Endothelial cell (in vitro differentiated cells): Measurements from ENCODE around the gene ERC1. TPM values are rescaled to one million over a fixed set of nuclear protein-coding genes. Genes with fewer than 3 reads are reported as not detected.

ENCODE experiments used
- DNase-seq: peaks from one replicate; pipeline ENCODE4 v3.0.0; 2021; ENCODE audit warnings: low spot score
- H3K27ac Mint-ChIP-seq: one replicate; pipeline ENCODE4 v1.8.0; 2021; ENCODE audit warnings: mixed read lengths, inconsistent platforms; ENCODE audit not compliant: unreplicated experiment
- H3K27me3 Mint-ChIP-seq: one replicate; pipeline ENCODE4 v1.8.0; 2021; ENCODE audit warnings: mild to moderate bottlenecking, moderate library complexity, mixed read lengths, inconsistent platforms; ENCODE audit not compliant: unreplicated experiment
- H3K36me3 Mint-ChIP-seq: one replicate; pipeline ENCODE4 v1.8.0; 2021; ENCODE audit warnings: mild to moderate bottlenecking, low read depth, mixed read lengths, inconsistent platforms; ENCODE audit not compliant: unreplicated experiment
- H3K4me1 Mint-ChIP-seq: one replicate; pipeline ENCODE4 v1.8.0; 2021; ENCODE audit warnings: mild to moderate bottlenecking, mixed read lengths, inconsistent platforms; ENCODE audit not compliant: unreplicated experiment
- H3K4me3 Mint-ChIP-seq: one replicate; pipeline ENCODE4 v1.8.0; 2021; ENCODE audit warnings: mild to moderate bottlenecking, mixed read lengths, inconsistent platforms; ENCODE audit not compliant: unreplicated experiment
- H3K9me3 Mint-ChIP-seq: one replicate; pipeline ENCODE4 v1.8.0; 2021; ENCODE audit warnings: mixed read lengths, inconsistent platforms; ENCODE audit not compliant: unreplicated experiment
- total RNA-seq: library from RNA; stranded (reverse); fragmentation: NEBNext Ultra II Directional; extraction: Animal tissue kit (Norgen Biotek cat#: 25700); gene quantifications from one replicate; pipeline ENCODE4 v1.2.1, GENCODE V29; 2021; ENCODE audit not compliant: unreplicated experiment
- TF ChIP-seq, protein P1 (sequence below): fragments of 200-600 bp; sonication (generic); IDR thresholded peaks from one replicate; pipeline ENCODE4 v1.5.0; 2021; ENCODE audit warnings: antibody characterized with exemption; ENCODE audit not compliant: unreplicated experiment

Gene ERC1
- total RNA-seq, 1 donor from 2014 or later: 57.9 TPM

DNA sequence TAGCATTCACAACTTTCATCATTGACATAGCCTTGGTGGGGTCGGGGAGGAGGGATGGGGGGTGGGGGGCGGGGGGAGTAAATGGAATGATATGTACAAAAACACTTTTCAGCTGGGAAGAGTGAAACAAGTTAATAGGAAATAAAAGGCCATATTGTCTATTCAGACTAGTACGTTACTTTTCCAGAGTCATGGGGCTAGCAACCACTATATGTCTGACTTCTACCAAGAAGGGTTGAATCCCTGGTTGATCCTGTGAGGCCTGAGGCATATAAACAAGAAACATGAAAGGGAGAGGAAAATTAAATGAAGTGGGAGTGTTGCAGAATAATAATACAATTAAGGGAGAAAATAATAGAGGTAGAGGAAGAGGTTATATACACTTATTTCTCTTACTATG, 225.5 kb downstream of the ERC1 start:
- peaks cover 11% of the 10 kb centered on the region for H3K4me1 Mint-ChIP-seq
- no peak overlapping the region for H3K4me3 Mint-ChIP-seq
- no peak overlapping the region for H3K27ac Mint-ChIP-seq

DNA sequence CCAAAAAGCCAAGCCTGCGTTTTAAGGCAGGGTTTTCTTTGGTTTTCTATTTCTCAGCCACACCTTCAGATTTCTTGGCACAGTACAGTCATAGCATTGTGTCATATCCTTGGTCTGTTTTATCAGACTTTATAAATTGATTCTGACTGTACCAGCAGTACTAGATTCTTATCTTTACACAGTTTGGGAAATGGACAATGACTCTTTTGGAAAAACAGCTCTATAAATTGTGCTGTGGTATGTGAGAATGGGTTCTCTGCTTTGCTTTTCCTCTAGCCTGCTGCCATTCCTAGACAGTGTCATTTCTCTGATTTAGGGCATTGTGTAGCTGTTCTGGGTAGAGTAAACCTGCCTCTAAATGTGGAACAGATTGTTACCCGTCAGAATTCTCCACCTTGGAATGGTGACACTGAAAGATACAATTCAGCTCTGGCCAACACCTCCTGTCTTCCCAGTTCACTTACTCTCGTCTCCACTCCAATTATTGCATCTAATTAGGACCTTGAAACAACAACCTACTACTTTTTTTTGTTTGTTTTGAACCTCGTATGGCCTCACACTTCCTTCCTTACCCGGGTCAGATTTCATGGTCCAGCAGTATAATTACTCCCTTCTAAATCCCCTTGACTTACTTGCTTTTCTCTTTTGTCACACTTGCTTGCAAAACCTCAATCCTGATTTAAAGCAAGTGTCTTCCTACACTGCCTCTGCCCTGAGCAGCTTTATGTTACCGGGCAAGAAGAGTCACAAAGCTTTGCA, 226.3 kb downstream of the ERC1 start:
- Mint-ChIP-seq H3K4me1 (peaks cover 6% of the 10 kb centered on the region), H3K9me3 (no peaks in the 10 kb centered on the region), H3K27me3 (no peaks in the 10 kb centered on the region), H3K4me3 (no peak overlapping the region), H3K36me3 (no peaks in the 10 kb centered on the region), H3K27ac (no peak overlapping the region)
- DNase-seq: no peak
- TF ChIP-seq, protein P1, sequence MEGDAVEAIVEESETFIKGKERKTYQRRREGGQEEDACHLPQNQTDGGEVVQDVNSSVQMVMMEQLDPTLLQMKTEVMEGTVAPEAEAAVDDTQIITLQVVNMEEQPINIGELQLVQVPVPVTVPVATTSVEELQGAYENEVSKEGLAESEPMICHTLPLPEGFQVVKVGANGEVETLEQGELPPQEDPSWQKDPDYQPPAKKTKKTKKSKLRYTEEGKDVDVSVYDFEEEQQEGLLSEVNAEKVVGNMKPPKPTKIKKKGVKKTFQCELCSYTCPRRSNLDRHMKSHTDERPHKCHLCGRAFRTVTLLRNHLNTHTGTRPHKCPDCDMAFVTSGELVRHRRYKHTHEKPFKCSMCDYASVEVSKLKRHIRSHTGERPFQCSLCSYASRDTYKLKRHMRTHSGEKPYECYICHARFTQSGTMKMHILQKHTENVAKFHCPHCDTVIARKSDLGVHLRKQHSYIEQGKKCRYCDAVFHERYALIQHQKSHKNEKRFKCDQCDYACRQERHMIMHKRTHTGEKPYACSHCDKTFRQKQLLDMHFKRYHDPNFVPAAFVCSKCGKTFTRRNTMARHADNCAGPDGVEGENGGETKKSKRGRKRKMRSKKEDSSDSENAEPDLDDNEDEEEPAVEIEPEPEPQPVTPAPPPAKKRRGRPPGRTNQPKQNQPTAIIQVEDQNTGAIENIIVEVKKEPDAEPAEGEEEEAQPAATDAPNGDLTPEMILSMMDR: no peak

More for the DNA sequence above, 225.5 kb downstream of the ERC1 start:
- DNase-seq: no peak
- TF ChIP-seq, protein P1: no peak
- Mint-ChIP-seq H3K36me3 (no peaks in the 10 kb centered on the region), H3K9me3 (no peaks in the 10 kb centered on the region), H3K27me3 (no peaks in the 10 kb centered on the region)

DNA sequence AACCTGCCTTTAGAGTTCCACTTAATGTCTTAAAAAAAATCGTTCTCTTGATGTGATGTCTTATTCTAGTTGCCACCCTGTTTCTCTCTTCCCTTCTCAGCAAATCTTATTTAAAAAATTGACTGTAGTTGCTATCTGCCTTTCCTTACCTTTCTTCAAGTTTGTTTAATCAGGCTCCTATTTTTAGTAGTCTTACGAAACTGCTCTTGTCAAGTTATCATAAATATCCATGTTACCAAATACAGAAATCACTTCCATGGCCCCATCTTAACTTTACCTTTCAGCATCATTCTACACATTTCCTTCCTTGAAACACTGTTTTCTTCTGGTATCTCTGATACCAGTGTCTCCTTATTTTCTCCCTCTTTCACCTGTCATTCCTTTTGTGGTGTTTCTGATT, 227.3 kb downstream of the ERC1 start:
- Mint-ChIP-seq H3K27ac (no peak overlapping the region), H3K4me1 (no peaks in the 10 kb centered on the region), H3K27me3 (no peaks in the 10 kb centered on the region), H3K36me3 (no peaks in the 10 kb centered on the region), H3K4me3 (no peak overlapping the region), H3K9me3 (no peaks in the 10 kb centered on the region)
- TF ChIP-seq, protein P1: no peak
- DNase-seq: no peak

DNA sequence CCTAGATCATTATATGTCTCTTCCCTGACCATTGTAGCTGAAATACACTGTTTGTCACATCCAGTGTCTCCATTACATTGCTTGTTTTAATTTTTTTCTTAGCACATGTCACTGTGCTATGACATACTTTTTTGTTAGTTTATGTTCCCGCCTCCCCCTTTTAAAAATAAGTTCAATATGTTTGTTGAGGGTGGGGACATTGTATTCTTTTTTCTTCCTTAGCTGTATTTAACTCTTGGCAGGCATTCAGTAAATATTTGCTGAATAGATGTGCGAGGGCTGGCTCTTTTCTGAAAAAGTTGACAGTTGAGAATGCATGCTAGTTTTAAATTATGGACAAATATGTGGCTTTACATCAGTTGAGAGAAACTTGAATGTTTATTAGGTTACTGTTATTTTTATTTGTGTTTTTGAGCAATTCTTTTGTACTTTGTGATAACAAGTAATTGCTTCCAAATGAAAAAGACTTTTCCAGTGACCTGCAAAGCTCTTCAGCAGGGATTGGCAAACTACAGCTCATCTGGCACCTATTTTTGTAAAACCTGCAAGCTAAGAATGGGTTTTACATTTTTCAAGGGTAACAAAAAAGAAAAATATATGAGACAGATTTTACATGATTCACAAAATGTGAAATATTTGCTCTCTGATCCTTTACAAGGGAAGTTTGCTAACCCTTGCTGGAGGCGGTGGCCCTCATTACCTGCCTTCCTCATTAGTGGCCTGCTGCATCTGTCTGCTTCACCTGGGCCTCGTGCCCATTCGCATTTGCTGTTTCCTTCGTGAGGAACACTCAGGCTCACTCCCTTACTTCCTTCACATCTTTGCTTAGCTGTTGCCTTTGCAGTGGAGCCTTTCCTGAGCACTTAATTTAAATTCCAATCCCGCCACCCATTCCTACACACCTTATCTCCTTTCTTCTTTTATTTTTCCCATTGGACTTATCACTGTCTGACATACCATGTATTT, 229.4 kb downstream of the ERC1 start:
- TF ChIP-seq, protein P1: no peak
- no peaks in the 10 kb centered on the region for H3K9me3 Mint-ChIP-seq
- no peaks in the 10 kb centered on the region for H3K27me3 Mint-ChIP-seq
- H3K27ac Mint-ChIP-seq: no peak overlapping the region
- no peak overlapping the region for H3K4me3 Mint-ChIP-seq
- no peak for DNase-seq
- no peaks in the 10 kb centered on the region for H3K4me1 Mint-ChIP-seq
- H3K36me3 Mint-ChIP-seq: no peaks in the 10 kb centered on the region
